Measurements from ENCODE around the gene TMEM207. TPM values are rescaled to one million over a fixed set of nuclear protein-coding genes. Genes with fewer than 3 reads are reported as not detected.

TMEM207 gene
- total RNA-seq, 1 experiment from 2014 or later, result not detected

Other genes with a start within 250 kb of the TMEM207 start
- gene CLDN1, start 127.5 kb downstream of the TMEM207 start, total RNA-seq (2021; ENCODE audit: unreplicated experiment), result 0.20 TPM
- gene CLDN16, start 61.7 kb downstream of the TMEM207 start, total RNA-seq (2021; ENCODE audit: unreplicated experiment), result not detected
- 5.8 TPM for gene IL1RAP, start 64.2 kb upstream of the TMEM207 start, total RNA-seq (2021; ENCODE audit: unreplicated experiment)

Data from HCT116 (cell line).